MCF 10A (cell line): ENCODE results near the gene E2F8. TPM values are rescaled to one million over a fixed set of nuclear protein-coding genes. Genes with fewer than 3 reads are reported as not detected.

Experiments used
- BruUV-seq: library from RNA; stranded (reverse); fragments of 400-500 nt; replicated peaks from 2 replicates; lab custom pipeline; 2021; lab: Mats Ljungman, UMichigan
- CTCF ChIA-PET: fragments of 300-600 bp; sonication (Branson Sonifier 250); formaldehyde crosslinking; extraction: SDS; loops from one replicate; lab custom pipeline; 2021; ENCODE audit warnings: antibody characterized with exemption, inconsistent platforms; lab: Yijun Ruan, JAX
- POLR2A ChIA-PET: fragments of 300-600, 350-650 bp; sonication (Branson Sonifier 250); formaldehyde crosslinking; extraction: SDS; loops from one replicate; lab custom pipeline; 2020; ENCODE audit warnings: antibody characterized with exemption, inconsistent platforms; lab: Yijun Ruan, JAX
- DNase-seq: peaks from one replicate; pipeline ENCODE4 v3.0.0-alpha.2; 2018; ENCODE audit not compliant: unreplicated experiment
- H3K27ac Mint-ChIP-seq: one replicate; pipeline ENCODE4 v1.8.0; 2022; ENCODE audit warnings: mild to moderate bottlenecking, low read depth, mixed read lengths; ENCODE audit not compliant: unreplicated experiment
- H3K27me3 Mint-ChIP-seq: one replicate; pipeline ENCODE4 v1.8.0; 2022; ENCODE audit warnings: mixed read lengths; ENCODE audit not compliant: insufficient read depth, unreplicated experiment
- H3K36me3 Mint-ChIP-seq: one replicate; pipeline ENCODE4 v1.8.0; 2022; ENCODE audit warnings: mild to moderate bottlenecking, moderate library complexity, mixed read lengths; ENCODE audit not compliant: insufficient read depth, unreplicated experiment
- H3K4me1 Mint-ChIP-seq: one replicate; pipeline ENCODE4 v1.8.0; 2022; ENCODE audit warnings: mixed read lengths; ENCODE audit not compliant: insufficient read depth, unreplicated experiment
- H3K4me3 Mint-ChIP-seq: one replicate; pipeline ENCODE4 v1.8.0; 2022; ENCODE audit warnings: mild to moderate bottlenecking, moderate library complexity, mixed read lengths; ENCODE audit not compliant: unreplicated experiment
- H3K9me3 Mint-ChIP-seq: one replicate; pipeline ENCODE4 v1.8.0; 2022; ENCODE audit warnings: mixed read lengths; ENCODE audit not compliant: unreplicated experiment
- CTCF ChIP-seq: fragments of 200-600 bp; IDR thresholded peaks from one replicate; pipeline ENCODE4 v1.8.0; 2022; ENCODE audit warnings: antibody characterized with exemption, mild to moderate bottlenecking; ENCODE audit not compliant: unreplicated experiment
- intact Hi-C: fragments of 100-400 bp; cut with micrococcal nuclease; formaldehyde crosslinking; loops from 2 replicates; pipeline ENCODE4 v1.14.1; 2022
- total RNA-seq: library from RNA; stranded (reverse); gene quantifications from 2 replicates; pipeline ENCODE4 v1.2.3, GENCODE V29; 2022

Gene E2F8
- total RNA-seq, 1 experiment from 2014 or later: 1.2 TPM

- ChIA-PET POLR2A (no interaction called here), CTCF (no interaction called here)
- no peak for TF ChIP-seq CTCF
- BruUV-seq: no TSS peak
- Mint-ChIP-seq H3K27ac (no peak overlapping the region), H3K4me3 (no peak overlapping the region), H3K27me3 (no peaks in the 10 kb centered on the region), H3K36me3 (peaks cover 7% of the 10 kb centered on the region), H3K4me1 (no peaks in the 10 kb centered on the region), H3K9me3 (no peaks in the 10 kb centered on the region)
- intact Hi-C loops: no loop called here
- peak; percentile 10 for DNase-seq
Measured at GRCh38 chr11:19187114-19187832, 53.5 kb downstream of the E2F8 start.

GRCh38 chr11:19185516-19186052 lies 55.2 kb downstream of the E2F8 start:
- no peak for DNase-seq
- BruUV-seq: no TSS peak
- intact Hi-C loops: no loop called here
- H3K4me3 Mint-ChIP-seq: no peak overlapping the region
- no peaks in the 10 kb centered on the region for H3K9me3 Mint-ChIP-seq
- ChIA-PET CTCF (no interaction called here), POLR2A (no interaction called here)
- peaks cover 7% of the 10 kb centered on the region for H3K36me3 Mint-ChIP-seq
- H3K27ac Mint-ChIP-seq: no peak overlapping the region
- no peaks in the 10 kb centered on the region for H3K27me3 Mint-ChIP-seq
- TF ChIP-seq CTCF: no peak
- H3K4me1 Mint-ChIP-seq: no peaks in the 10 kb centered on the region

GRCh38 chr11:19185036-19185435 lies 55.7 kb downstream of the E2F8 start:
- BruUV-seq: no TSS peak
- DNase-seq: no peak
- H3K27me3 Mint-ChIP-seq: no peaks in the 10 kb centered on the region
- TF ChIP-seq CTCF: no peak
- no peaks in the 10 kb centered on the region for H3K9me3 Mint-ChIP-seq
- POLR2A ChIA-PET: no interaction called here
- intact Hi-C loops: no loop called here
- no peaks in the 10 kb centered on the region for H3K4me1 Mint-ChIP-seq
- peaks cover 7% of the 10 kb centered on the region for H3K36me3 Mint-ChIP-seq
- H3K4me3 Mint-ChIP-seq: no peak overlapping the region
- H3K27ac Mint-ChIP-seq: no peak overlapping the region
- CTCF ChIA-PET: no interaction called here

DNA sequence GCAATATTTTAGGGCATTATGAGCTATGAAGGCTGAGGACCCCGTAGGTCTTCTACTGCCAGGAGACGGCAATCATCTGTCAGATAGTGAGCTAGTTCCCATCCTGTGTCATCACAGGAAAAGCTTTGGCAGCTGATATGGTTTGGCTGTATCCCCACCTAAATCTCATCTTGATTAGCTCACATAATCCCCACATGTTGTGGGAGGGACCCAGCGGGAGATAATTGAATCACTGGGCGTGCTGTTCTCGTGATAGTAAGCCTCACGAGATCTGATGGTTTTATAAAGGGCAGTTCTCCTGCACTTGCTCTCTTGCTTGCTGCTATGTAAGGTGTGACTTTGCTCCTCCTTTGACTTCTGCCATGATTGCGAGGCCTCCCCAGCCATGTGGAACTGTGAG lies 57.1 kb downstream of the E2F8 start:
- Mint-ChIP-seq H3K4me3 (no peak overlapping the region), H3K9me3 (no peaks in the 10 kb centered on the region), H3K4me1 (no peaks in the 10 kb centered on the region), H3K27ac (no peak overlapping the region), H3K27me3 (no peaks in the 10 kb centered on the region), H3K36me3 (no peaks in the 10 kb centered on the region)
- intact Hi-C loops: no loop called here
- CTCF ChIA-PET: interaction anchor here (0.5 to 0.8 kb wide), 3 partner anchors 13 to 577 kb away, joined by 3 to 5 read pairs (median 4); no protein-coding TSS in a partner anchor
- TF ChIP-seq CTCF: no peak
- no peak for DNase-seq
- POLR2A ChIA-PET: no interaction called here
- no TSS peak for BruUV-seq
